SW480 (cell line): ENCODE results near the gene MFGE8.
"Not testable (repeated sequence)": the region's sequence is repeated elsewhere in the genome, so short reads cannot be mapped to it uniquely, and the experiment has no call there.

ENCODE experiments used
- DNase-seq: peaks from one replicate; pipeline ENCODE4 v3.0.0-alpha.2; 2016; ENCODE audit warnings: low spot score

Gene MFGE8, protein sequence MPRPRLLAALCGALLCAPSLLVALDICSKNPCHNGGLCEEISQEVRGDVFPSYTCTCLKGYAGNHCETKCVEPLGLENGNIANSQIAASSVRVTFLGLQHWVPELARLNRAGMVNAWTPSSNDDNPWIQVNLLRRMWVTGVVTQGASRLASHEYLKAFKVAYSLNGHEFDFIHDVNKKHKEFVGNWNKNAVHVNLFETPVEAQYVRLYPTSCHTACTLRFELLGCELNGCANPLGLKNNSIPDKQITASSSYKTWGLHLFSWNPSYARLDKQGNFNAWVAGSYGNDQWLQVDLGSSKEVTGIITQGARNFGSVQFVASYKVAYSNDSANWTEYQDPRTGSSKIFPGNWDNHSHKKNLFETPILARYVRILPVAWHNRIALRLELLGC

DNA sequence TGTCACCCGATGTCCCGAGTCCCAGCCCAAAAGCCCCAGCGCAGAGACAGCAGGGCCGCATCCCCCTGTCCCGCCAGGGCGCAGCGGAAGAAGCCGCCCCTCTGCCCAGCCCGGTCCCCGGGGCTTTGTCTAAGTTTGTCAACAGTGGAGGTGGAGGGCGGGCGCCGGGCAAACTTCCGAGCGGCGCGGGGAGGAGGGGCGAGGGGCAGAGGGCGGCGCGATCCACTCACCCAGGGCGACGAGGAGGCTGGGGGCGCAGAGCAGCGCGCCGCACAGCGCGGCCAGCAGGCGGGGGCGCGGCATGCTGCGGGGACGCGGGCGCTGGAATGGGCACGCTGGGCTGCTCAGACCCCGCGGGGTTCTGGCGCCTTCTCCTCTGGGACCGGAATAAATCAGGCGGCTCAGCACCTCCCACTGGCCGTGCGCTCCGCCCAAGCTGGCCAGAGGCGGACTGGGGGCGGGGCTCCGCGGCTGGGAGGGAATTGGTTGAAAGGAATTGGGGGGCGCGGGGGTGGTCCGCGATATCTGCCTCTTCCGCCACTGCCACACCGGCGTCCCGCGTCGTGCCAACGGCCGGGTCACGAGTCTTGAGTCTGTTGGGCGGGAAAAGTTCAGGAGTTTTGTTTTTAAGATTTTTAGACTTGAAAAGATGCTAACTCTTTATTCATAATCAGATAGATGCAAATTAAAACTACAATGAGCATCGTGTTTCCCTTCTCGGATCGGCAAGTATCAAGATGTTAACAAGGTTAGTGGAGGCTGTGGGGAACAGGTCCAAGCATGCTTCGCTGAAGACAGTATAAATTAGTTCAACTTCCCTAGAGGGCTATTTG lies at the start of gene MFGE8:
MFGE8 (minus strand) TSS at position 363 of the 833 bp plus-strand sequence; CDS start at position 303, 60 bp downstream.
- peak; percentile 53 for DNase-seq

DNA sequence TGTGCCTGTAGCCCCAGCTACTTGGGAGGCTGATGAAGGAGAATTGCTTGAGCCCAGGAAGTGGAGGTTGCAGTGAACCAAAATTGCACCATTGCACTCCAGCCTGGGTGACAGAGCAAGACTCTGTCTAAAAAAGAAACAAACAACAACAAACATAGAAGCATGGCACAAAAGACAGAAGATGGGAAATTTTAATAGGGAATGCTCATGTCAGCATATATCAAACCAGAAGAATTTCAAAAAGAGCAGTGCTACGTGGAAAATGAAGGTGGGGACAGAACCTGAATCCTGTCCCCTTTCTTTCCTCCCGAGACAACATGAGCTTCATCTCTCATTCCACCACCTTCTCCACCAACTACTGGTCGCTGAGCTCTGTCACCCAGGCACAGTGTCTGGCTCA lies 46.3 kb upstream of the MFGE8 start:
- DNase-seq, result no peak

DNA sequence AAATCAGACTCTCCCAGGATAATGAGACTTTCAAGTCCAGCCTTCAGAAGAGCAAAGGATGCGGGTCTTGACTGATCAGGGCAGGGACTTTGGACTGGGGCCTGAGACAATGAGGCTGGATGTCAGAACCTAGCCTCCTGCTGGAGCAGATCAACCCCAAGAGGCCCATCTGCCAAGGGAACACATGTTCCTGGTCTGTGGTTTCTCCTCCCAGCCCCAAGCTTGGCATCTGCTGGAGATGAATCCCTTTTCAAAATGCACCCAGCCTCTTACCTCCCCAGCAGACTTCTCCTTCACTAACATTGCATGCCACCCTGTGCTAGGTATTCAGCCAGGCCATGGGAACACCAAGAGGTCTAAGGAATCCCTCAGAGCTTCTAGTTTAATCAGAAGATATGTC lies 43.7 kb upstream of the MFGE8 start:
- no peak for DNase-seq

DNA sequence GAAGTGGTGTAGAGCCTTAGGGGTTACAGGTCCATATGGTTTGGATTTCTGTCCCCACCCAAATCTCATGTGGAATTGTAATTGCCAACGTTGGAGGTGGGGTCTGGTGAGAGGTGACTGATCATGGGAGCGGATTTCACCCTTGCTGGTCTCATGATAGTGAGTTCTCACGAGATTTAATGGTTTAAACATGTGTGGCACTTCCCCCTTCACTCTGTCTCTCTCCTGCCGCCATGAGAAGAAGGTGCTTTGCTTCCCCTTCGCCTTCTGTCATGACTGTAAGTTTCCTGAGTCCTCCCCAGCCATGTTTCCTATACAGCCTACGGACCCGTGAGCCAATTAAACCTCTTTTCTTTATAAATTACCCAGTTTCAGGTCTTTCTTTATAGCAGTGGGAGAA lies 43.1 kb upstream of the MFGE8 start:
- DNase-seq, result no peak

DNA sequence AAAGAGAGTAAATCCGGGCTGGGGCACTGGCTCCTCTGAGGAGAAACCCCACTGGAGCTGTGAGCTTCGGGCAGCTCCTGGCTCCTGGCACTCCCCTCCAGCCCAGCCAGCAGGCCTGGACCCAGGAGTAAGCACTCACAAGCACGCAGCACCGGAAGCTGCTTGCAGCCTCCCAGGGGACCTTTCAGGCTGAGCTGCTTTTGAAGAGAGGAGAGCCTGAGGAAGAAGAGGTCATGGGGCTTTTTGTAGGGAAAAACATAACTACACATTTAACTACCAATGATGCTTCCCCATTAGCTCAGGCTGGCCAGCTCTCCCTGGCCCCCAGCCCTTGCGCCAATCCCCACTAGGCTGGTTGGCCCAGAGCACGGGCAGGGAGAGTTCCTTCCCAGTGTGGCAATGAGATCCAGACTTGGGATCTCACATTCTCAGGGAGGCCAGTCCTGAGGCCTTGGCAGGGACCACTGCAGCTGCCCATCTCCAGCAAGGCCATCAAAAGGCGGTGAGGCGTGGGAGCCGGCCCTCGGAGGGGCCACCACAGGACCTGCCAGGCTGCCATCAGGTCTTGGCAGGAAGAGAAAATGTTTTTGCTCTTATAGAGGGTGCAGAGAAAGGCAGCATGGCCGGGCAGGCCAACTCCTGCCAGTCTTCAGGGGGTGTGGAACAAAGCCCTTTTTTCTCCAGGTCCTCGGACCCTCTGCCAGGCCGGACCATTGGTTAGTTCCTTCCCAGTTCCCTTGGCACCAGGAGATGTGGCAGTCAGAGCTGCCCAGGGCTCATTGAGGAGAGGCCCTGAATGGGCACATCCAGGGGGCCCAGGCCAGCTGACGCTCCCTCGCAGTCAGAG lies 41.5 kb upstream of the MFGE8 start:
- no peak for DNase-seq

DNA sequence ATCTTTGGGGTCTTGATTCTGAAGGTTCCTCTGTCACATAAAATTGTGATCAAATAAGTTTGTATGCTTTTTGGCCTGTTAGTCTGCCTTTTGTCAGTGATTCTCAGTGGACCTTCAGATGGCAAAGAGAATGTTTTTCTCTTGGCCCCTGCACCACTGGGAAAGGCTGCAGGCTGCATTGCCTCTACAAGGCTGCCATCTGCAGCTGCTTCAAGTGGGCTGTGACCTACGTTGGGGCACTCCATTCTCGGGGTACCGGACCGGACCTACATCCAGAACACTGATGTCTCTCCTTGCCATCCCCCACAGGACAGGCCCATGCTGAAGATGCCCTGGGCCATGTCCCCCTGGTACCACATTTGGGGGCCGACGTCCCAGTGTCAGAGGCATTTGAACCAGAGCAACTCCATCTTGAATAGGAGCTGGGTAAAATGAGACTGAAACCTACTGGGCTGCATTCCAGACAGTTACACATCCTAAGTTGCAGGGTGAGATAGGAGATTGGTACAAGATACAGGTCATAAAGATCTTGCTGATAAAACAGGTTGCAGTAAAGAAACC lies 37.5 kb upstream of the MFGE8 start:
- DNase-seq, result no peak

DNA sequence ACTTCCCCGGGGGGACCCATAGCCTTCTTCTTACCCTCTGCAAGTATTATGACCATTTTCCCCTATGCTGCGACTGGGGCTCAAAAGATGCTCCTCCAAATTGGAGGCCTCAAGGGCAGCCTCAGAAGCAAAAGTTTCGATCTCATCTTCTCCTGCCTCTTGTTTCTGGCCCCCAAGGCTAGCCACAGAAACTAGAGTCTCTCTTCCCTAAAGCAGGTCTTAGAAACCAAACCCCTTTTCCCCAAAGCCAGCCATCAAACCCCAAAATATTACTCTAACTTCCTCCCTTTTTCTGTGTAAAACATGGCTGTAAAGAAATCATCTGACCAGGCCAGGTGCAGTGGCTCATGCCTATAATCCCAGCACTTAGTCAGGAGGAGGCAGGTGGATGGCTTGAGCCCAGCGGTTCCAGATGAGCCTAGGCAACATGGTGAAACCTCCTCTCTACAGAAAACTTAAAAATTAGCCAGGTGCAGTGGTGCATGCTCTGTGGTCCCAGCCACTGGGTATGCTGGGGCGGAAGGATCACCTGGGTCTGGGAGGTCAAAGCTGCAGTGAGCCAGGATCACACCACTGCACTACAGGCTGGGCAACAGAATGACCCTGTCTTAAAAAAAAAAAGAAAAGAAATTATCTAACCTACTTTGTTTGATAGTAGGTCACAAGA lies 36.7 kb upstream of the MFGE8 start:
- DNase-seq, result no peak

DNA sequence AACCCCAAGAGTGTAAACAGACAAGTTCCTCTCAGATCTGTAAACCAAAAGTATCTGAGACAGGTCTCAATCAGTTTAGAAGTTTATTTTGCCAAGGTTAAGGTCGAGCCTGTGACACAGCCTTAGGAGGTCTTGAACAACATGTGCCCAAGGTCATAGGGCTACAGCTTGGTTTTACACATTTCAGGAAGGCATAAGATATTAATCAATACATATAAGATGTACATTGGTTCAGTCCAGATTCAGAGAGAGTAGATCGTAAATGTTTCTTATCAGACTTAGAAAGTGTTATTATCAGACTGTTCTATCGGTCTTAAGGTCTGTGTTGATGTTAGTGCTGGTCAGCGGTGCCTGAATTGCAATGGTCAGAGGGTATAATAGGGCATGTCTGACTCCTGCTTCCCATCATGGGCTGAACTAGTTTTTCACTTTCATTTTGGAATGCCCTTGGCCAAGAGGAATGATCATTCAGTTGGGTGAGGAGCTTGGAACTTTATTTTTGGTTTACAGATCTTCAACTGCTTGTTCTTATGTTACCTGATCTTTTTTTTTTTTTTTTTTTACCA lies 27.0 kb upstream of the MFGE8 start:
- DNase-seq, result no peak

DNA sequence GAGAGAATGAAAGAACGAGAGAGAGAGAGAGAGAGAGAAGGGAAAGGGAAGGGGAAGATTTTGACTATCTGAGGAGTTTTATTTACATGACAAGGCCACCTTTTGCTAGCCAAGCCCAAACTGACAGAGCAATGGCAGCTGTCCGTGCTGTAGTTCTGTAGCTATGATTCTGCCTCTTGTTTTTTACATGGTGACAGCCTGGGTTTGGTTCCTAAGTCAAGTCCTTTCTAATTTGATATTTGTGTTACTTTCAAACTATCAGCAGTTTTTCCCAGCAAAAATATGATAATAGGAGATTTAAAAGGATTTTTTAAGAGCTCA lies 26.3 kb upstream of the MFGE8 start:
- no peak for DNase-seq

DNA sequence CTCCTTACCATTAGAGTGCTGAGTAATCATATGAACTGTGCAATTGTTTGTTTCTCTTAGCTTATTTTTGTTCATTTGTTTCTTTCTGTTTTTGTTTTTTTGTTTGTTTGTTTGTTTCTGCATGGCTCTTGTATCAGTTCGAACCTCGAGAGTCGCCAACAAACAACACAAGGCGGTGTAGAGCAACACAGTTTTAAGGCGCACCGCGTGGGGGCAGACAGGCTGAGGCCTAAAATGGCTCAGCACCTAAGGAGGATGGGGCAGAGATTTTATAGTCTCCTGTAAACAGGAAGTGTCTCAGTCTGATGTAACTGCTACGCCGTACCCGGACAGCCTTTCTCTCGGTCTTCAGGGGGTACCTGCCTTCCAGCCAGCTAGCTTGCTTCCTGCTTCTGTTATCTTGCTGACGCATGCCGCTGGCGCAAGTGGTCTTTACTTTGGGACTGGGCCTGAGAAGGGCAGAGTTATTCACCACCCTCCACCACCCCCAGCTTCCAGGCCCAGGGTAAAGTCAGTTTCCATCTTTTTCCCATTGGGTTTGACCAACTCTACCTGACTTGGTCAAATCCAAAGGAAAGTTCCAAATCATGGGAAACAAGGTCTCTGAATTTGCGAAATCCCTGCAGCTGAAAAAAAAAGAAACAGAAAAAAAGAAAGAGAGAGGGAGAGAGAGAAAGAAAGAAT lies 25.8 kb upstream of the MFGE8 start:
- no peak for DNase-seq

DNA sequence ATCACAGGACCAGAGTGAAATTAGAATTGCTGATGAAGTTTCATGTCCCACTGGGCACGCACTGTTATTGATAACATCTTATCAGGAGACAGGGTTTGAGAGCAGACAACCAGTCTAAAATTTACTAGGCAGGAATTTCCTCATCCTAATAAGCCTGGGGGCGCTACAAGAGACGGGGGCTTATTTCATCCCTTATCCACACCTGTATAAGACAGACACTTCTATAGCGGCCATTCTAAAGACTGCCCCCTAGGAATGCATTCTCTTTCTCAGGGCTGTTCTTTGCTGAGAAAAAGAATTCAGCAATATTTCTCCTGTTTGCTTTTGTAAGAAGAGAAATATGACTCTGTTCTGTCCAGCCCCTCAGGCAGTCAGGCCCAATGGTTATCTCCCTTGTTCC lies 21.3 kb upstream of the MFGE8 start:
- DNase-seq, result not testable (repeated sequence)

DNA sequence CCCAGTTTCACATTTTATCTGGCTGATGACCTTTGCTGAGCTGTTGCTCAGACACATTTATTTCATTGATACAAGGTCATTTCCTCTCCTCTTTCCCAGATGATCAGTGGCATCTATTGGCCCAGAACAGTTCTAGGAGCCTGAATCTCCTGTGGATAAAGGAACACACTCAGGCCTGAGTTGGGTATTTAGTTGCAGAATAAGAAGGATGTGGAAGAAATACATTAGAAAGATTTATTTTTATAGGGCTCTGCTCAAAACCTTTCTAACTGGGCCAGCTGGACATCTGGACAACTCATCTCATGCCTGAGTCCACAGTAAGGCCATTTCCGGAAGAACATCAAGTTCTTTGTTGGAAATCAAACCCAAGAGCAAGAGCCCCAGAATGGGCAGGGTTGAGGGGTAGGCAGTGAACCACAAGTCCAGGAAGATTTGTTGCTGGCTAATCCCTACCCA lies 19.7 kb upstream of the MFGE8 start:
- no peak for DNase-seq

DNA sequence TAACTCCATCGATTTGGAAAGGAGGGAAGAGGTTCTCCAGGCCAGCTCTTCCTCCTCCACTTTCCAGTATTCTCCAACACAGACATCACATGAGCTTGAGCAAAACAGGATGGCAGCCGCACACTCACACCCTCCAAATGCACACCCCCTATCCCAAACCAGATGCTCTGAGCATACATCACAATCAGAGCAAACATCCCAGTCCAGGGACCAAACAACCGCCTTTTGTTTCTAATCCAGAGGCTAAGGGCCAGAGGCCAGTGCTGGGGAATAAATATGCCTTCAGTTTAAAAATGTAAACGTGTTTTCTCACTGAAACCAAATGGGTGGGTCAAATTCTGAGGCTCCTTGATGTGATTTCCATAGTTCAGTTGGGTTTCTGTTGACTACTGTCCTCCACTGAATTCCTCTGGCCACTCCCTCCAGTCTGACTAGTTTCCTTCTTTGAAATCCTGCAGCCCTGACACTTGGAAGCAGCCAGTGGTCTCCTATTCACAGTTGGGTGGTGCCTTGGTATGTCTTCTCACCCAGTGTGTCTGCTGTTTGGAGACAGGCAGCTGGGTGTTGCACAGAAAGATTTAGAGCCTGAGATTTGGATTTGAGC lies 19.2 kb upstream of the MFGE8 start:
- no peak for DNase-seq

DNA sequence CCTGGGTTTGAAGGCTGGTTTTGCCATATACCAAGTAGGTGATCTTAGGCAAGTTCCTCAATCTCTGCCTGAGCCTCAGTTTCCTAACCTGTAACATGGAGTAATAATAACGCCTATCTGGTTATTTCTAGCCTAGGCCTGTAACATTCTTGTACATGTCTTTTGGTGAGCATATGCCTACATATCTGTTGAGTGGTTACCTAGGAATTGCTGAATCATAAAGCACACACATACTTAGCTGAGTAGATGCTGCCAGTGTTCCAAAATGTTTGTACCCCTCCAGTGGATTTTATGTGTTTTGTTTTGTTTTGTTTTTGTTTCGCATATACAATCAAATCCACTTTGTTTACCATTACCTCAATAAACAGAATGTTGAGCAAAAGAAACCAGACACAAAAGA lies 17.4 kb upstream of the MFGE8 start:
- DNase-seq, result no peak

DNA sequence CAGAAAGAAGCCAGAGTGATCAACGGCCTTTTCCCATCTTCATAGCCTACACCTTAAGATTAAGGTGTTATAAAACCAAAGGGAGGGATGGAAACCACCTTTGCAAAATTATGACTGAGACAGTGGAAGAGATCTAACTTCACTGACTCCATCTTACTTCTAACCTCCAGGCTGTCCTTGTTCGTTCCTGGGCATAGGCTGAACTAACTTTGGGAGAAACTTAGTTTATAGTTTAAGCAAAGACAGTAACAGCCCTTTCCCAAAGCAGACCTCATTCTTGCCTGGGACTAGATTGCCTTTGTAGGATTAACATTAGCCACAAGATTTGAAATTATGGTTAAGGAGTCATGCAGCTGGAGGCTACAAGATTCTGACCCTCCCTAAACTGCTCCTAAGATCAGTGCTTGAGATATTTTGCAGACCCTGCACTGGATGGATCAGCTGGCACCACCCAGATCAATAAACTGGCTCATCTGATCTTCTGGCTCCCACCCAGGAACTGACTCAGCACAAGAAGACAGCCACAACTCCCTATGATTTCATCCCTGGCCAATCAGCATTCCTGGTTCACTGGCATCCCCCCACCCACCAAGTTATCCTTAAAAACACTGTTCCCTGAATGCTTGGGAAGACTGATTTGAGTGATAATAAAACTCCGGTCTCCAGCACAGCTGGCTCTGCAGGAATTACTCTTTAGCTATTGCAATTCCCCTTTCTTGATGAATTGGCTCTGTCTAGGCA lies 16.3 kb upstream of the MFGE8 start:
- DNase-seq, result not testable (repeated sequence)

DNA sequence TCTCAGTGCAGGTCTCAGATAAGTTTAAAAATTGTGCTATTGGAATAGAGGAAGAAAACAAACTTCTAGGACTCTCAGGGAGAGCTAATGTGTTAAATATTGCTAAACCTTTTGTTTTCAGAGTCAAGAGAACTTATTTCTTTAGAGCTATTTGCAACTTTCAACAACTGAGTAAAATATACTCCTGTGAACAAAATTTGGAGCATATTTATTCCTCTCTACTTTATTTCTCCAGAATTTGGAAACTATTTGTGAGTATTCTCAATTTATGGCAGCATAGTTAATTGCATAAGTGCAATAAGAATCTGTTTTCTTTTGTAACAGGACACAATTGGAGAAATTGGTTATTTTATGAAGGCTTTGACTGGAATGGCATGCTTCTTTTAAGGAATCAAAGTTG lies 15.0 kb upstream of the MFGE8 start:
- DNase-seq, result not testable (repeated sequence)

DNA sequence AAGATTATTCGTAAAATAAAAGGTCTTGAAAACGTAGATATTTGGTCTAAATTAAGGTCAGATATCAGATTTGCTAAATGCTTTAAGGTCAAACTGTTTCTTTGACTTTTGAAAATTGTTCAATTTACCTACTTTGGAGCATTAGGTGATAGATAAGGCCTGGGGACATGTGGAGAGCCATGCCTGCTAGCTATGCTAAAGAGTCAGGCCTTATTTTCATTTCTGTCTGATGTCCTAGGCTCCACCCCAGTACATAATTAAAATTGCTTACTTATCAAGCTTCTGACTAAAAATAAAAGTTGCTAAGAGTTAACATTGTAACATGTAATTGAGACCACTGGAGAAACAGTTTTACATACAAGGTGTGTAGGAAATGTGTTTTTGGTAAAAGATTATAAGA lies 12.5 kb upstream of the MFGE8 start:
- DNase-seq, result not testable (repeated sequence)

DNA sequence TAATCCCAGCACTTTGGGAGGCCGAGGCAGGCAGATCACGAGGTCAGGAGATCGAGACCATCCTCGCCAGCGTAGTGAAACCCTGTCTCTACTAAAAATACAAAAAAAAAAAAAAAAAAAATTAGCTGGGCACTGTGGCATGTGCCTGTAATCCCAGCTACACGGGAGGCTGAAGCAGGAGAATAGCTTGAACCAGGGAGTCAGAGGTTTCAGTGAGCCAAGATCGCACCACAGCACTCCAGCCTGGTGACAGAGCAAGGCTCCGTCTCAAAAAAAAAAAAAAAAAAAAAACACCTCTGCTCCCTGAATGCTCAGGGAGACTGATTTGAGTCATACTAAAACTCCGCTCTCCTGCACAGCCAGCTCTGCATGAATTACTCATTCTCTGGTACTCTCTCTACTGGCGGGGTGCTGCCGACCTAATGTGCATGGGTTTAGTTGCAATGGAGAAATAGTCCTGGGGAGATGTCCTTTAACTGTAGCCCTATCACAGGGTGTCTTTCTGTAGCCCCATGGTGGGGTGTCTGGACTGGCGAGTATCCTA lies 7.8 kb upstream of the MFGE8 start:
- not testable (repeated sequence) for DNase-seq
